Pancreas (tissue), 10 donors: ENCODE measurements around the gene SLC6A1. TPM values are rescaled to one million over a fixed set of nuclear protein-coding genes. Genes with fewer than 3 reads are reported as not detected.

Source experiments
- ATAC-seq, 4 donors: fragments of 200-7000 bp; cut with Tn5 transposase; one replicate each; pipeline versions ENCODE4 v1.8.0 to v1.9.1; 2020; ENCODE audit warnings: mild to moderate bottlenecking in 4 of 4, moderate library complexity in 4 of 4
- DNase-seq, 6 donors: peaks; one replicate each; pipeline ENCODE4 v3.0.0-alpha.2; 2020
- FAIRE-seq: peaks from 2 replicates; lab custom pipeline; 2012; peaks lifted over from hg19 to GRCh38; lab: Jason Lieb, UNC
- H3K27ac ChIP-seq, 4 donors: fragments of 200-600 bp; sonication (generic); 1 replicate in 3 of 4; 2 replicates in 1 of 4; pipeline versions ENCODE4 v1.5.0 to v1.8.0; 2020
- H3K27me3 ChIP-seq, 4 donors: fragments of 200-600 bp; one replicate each; pipeline ENCODE4 v1.8.0; 2021
- H3K36me3 ChIP-seq, 3 donors: fragments of 200-600 bp; sonication (generic) in 1 of 3; one replicate each; pipeline versions ENCODE4 v1.5.0 to v1.8.0; 2020 to 2021
- H3K4me1 ChIP-seq, 3 donors: fragments of 200-600 bp; one replicate each; pipeline ENCODE4 v1.8.0; 2021
- H3K4me3 ChIP-seq, 4 donors: fragments of 200-600 bp; sonication (generic) in 2 of 4; one replicate each; pipeline versions ENCODE4 v1.5.0 to v1.8.0; 2020 to 2021
- H3K9me3 ChIP-seq, 4 donors: fragments of 200-600 bp; one replicate each; pipeline ENCODE4 v1.8.0; 2021
- WGBS, 2 donors: extraction: QIAGEN DNeasy Blood & Tissue Kit; methylation state at CpG; one replicate each; pipeline ENCODE4 v1.1.7; 2013; 5-methylcytosine and 5-hydroxymethylcytosine counted together
- intact Hi-C, 3 donors: fragments of 100-400 bp; cut with DNase I; formaldehyde crosslinking; loops; one replicate each; pipeline versions ENCODE4 v1.11.1 to v1.14.2; 2022
- polyA plus RNA-seq, 2 donors: library from polyadenylated mRNA; stranded (reverse); fragments of 200-250 nt; gene quantifications; one replicate each; pipeline ENCODE4 v1.2.3, GENCODE V29; 2013
- total RNA-seq, 6 donors: library from RNA; stranded (reverse); fragmentation: NEBNext Ultra II Directional in 4 of 6; extraction: Animal tissue kit (Norgen Biotek cat#: 25700) in 4 of 6; gene quantifications; one replicate each; pipeline versions ENCODE4 v1.2.1 to v1.2.4, GENCODE V29; 2021 to 2023
- TF ChIP-seq, protein P1 (sequence below), 4 donors: fragments of 200-600 bp; sonication (generic) in 3 of 4; IDR thresholded peaks; one replicate each; pipeline versions ENCODE4 v1.5.0 to v1.8.0; 2021; ENCODE audit warnings: antibody characterized with exemption in 4 of 4
- donor health status: healthy with polysubstance abuse.
- donor health status: DM: no; HTN: no; CAD: no; lungs with moderate emphysema.
- donor health status: DM: no; HTN: no; CAD: no.
- donor health status: control.
- donor health status: control.
- donor health status: Bipolar disorder and iron deficiency.
- donor health status: DM: yes; HTN: yes; CAD: no.
- donor health status: DM: no; HTN: no; CAD: no.
- donor health status: DM: no; HTN: no; CAD: no.
- donor health status: DM: yes; HTN: yes; CAD: no.

Gene SLC6A1
- total and polyA plus RNA-seq, 8 donors: 0.19 to 1.7 (median 0.35) TPM; not detected in 1

DNA sequence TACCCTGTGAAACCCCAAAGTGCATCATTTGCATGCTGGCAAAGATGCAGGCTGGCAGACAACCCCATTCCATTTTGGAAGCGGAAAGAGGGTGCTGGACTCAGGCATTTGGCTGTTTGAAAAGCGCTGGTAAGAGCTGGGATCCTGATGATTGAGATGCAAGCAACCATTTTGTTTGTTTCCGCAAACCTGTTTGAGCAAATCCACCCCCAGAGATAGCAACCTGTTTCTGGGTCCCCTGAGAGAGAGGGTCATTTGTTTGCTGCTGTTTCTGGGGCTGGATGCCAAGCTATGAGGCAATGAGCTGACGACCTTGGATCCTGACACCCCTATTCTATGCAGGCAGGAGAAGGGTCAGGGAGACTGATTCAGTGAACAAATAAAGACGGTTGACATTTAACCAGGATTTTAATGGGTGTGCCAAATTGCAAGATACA, 9.8 kb downstream of the SLC6A1 start:
- 14 to 20% methylated on average over 5 of the region's 5 CpGs for WGBS, 2 donors
- FAIRE-seq (no peak), ATAC-seq (peak; percentile 50 to 81 (median 63)), DNase-seq (peak in 3 of 6 donors; percentile 20 to 48 (median 29))
- Histone ChIP-seq H3K36me3 (no peaks in the 10 kb centered on the region), H3K27ac (no peak overlapping the region), H3K4me1 (peaks cover 0 to 8% (median 0%) of the 10 kb centered on the region in 3 donors), H3K27me3 (no peaks in the 10 kb centered on the region), H3K4me3 (no peak overlapping the region), H3K9me3 (no peaks in the 10 kb centered on the region)
- TF ChIP-seq, protein P1, sequence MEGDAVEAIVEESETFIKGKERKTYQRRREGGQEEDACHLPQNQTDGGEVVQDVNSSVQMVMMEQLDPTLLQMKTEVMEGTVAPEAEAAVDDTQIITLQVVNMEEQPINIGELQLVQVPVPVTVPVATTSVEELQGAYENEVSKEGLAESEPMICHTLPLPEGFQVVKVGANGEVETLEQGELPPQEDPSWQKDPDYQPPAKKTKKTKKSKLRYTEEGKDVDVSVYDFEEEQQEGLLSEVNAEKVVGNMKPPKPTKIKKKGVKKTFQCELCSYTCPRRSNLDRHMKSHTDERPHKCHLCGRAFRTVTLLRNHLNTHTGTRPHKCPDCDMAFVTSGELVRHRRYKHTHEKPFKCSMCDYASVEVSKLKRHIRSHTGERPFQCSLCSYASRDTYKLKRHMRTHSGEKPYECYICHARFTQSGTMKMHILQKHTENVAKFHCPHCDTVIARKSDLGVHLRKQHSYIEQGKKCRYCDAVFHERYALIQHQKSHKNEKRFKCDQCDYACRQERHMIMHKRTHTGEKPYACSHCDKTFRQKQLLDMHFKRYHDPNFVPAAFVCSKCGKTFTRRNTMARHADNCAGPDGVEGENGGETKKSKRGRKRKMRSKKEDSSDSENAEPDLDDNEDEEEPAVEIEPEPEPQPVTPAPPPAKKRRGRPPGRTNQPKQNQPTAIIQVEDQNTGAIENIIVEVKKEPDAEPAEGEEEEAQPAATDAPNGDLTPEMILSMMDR (IDR thresholded peaks at IDR 0.05): no peak
- intact Hi-C loops: no loop called here

DNA sequence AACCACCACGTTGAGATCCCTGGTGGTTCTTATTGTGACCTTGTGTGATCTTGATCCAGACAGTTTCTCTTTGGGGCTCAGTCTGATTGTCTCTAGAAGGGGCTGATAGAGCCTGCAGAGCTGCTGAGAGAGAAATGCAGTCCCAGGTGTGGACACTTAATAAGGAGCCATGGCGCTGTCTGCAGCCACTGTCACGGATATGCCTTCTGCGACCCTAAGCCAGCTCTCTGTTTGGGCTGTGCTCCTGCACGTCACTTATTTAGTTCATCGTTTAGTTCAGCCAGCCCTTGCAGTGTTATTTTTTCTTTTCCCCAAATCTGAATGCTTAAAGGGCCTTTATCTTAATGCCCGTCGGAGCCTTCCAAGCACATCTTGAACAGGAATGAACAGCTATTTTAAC, 12.0 kb downstream of the SLC6A1 start:
- TF ChIP-seq, protein P1 (IDR thresholded peaks at IDR 0.05): no peak
- DNase-seq (no peak), ATAC-seq (no peak), FAIRE-seq (no peak)
- no peaks in the 10 kb centered on the region for H3K36me3 ChIP-seq
- no peak overlapping the region for H3K27ac ChIP-seq
- H3K27me3 ChIP-seq: no peaks in the 10 kb centered on the region
- 53 to 65% methylated on average over 8 of the region's 8 CpGs for WGBS, 2 donors
- H3K9me3 ChIP-seq: no peaks in the 10 kb centered on the region
- peaks cover 0 to 8% (median 0%) of the 10 kb centered on the region in 3 donors for H3K4me1 ChIP-seq
- no peak overlapping the region for H3K4me3 ChIP-seq
- intact Hi-C loops: no loop called here

DNA sequence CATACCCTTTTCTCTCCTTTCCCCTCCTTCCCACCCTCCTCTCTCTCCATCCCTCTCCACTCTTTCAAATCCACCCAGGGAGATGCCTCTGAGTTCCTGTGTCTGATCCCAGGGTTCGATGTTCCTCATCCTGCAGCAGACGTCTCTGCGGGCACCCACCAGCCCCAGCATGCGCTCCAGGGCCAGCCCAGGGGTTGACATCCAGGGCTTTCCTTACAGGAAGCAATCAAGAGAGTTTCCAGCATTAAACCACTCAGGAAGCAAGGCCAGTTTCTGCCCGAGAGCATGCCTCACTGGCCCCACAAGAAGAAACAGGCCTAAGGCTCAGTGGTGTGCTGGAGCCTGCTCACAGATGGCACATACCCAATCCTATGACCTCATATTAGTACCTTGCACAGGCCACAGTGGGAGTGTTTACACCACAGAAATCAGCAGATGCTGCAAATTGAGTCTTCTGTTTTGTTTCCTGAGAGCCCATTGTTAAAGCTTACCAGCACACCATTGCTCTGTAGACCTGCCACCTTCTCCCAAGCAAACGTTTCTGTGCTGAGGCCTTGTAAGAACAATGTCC, 13.2 kb downstream of the SLC6A1 start:
- TF ChIP-seq, protein P1 (IDR thresholded peaks at IDR 0.05): no peak
- no peak overlapping the region for H3K27ac ChIP-seq
- intact Hi-C loops: no loop called here
- no peaks in the 10 kb centered on the region for H3K36me3 ChIP-seq
- no peaks in the 10 kb centered on the region for H3K9me3 ChIP-seq
- H3K4me3 ChIP-seq: no peak overlapping the region
- H3K4me1 ChIP-seq: peaks cover 0 to 8% (median 0%) of the 10 kb centered on the region in 3 donors
- no peak for ATAC-seq
- H3K27me3 ChIP-seq: no peaks in the 10 kb centered on the region
- DNase-seq: no peak
- no peak for FAIRE-seq
- WGBS, 2 donors: 61 to 67% methylated on average over 6 of the region's 6 CpGs

DNA sequence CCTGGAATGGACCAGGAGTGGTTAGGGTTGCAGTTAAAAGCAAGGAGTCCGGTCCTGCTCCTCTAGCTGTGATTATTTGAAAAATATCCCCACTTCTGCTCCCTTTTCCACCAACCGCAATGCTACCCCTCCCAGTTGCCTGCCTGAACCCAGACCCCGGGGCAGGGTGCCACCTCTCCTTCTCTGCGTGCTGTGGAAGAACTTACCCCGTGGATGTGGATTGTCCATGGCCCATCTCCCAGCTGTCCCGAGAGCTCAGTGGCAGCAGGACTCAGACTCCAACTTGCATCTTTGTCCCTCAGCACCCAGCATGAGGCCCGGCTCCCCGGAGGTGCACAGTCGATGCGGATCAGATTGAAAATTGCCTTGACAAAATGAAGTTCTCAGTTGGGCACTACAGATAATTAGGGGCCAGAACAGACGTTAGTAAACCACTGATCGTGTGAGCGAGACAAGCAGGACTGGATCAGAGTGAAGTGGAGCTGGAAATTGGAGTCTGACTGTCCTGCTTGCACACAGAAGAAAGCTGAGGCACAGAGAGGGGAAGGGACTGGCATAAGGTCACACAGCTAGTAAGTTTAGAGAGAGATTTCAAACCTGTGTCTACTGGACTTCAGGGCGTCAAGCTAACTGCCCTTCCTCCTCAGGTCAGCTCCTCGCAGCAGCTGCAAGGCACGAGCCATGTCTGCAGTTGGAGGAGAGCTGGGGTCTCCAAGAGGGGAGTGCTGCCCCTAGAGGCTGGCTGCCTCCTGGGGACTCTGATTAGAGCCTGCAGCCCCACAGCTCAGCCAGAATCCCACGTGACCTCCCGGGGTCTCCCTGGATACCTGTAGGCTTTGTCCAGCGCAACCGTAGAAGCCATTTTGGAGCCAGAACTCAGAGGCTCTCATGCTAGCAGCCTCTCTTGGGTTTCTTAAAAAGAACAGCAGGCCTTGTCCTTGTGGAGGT, 14.7 kb downstream of the SLC6A1 start:
- intact Hi-C loops: no loop called here
- FAIRE-seq: no peak
- no peaks in the 10 kb centered on the region for H3K36me3 ChIP-seq
- ATAC-seq: no peak
- H3K27me3 ChIP-seq: no peaks in the 10 kb centered on the region
- peaks cover 0 to under 1% (median 0%) of the 10 kb centered on the region in 3 donors for H3K4me1 ChIP-seq
- WGBS, 2 donors: 63 to 66% methylated on average over 20 of the region's 20 CpGs
- H3K4me3 ChIP-seq: no peak overlapping the region
- no peak overlapping the region for H3K27ac ChIP-seq
- no peaks in the 10 kb centered on the region for H3K9me3 ChIP-seq
- TF ChIP-seq, protein P1 (IDR thresholded peaks at IDR 0.05): no peak
- no peak for DNase-seq
